Measurements from ENCODE around the gene BRD4.

- TF ChIP-seq CTCF (IDR thresholded peaks at IDR 0.05) (no peak), POLR2A (IDR thresholded peaks at IDR 0.05) (no peak)
Measured at GRCh38 chr19:15247107-15248014, 85.0 kb downstream of the BRD4 start.

Measured in vagina (tissue), 2 donors.